Activated CD4-positive, alpha-beta T cell treated with anti-CD3 and anti-CD28 coated beads for 36 hours (primary cell): Measurements from ENCODE around the gene TMEM233. TPM values are rescaled to one million over a fixed set of nuclear protein-coding genes. Genes with fewer than 3 reads are reported as not detected.

ENCODE experiments used
- ATAC-seq: fragments of 200-7000 bp; cut with Tn5 transposase; one replicate; pipeline ENCODE4 v1.10.0; 2021; ENCODE audit warnings: mild to moderate bottlenecking, moderate library complexity
- CTCF ChIA-PET: fragments of 350-600 bp; sonication (Branson Sonifier 250); formaldehyde crosslinking; loops from one replicate; lab custom pipeline; 2021; ENCODE audit warnings: antibody characterized with exemption; lab: Charles Lee
- POLR2A ChIA-PET: fragments of 350-600 bp; sonication (Branson Sonifier 250); formaldehyde crosslinking; loops from one replicate; lab custom pipeline; 2021; ENCODE audit warnings: antibody characterized with exemption, inconsistent platforms; lab: Charles Lee
- DNase-seq: peaks from one replicate; pipeline ENCODE4 v3.0.0-alpha.2; 2020
- H3K27ac Mint-ChIP-seq: one replicate; pipeline ENCODE4 v1.8.0; 2021; ENCODE audit warnings: mixed read lengths
- H3K27me3 Mint-ChIP-seq: one replicate; pipeline ENCODE4 v1.8.0; 2021; ENCODE audit warnings: mixed read lengths
- H3K36me3 Mint-ChIP-seq: one replicate; pipeline ENCODE4 v1.8.0; 2021; ENCODE audit warnings: low read depth, mixed read lengths
- H3K4me1 Mint-ChIP-seq: one replicate; pipeline ENCODE4 v1.8.0; 2021; ENCODE audit warnings: mixed read lengths
- H3K4me3 Mint-ChIP-seq: one replicate; pipeline ENCODE4 v1.8.0; 2021; ENCODE audit warnings: mild to moderate bottlenecking, moderate library complexity, mixed read lengths
- H3K9me3 Mint-ChIP-seq: one replicate; pipeline ENCODE4 v1.8.0; 2021; ENCODE audit warnings: low read depth, mixed read lengths
- intact Hi-C, 2 experiments: fragments of 100-400 bp; cut with DNase I in 1 of 2; cut with micrococcal nuclease in 1 of 2; formaldehyde crosslinking; loops; one replicate each; pipeline versions ENCODE4 v1.14.2 to v1.15.1; 2022 to 2024; cut with DNase I, micrococcal nuclease
- total RNA-seq, 2 experiments: library from RNA; stranded (reverse); gene quantifications; one replicate each; pipeline ENCODE4 v1.2.3, GENCODE V29; 2021

TMEM233 gene
- total RNA-seq, 2 experiments from 2014 or later: not detected

DNA sequence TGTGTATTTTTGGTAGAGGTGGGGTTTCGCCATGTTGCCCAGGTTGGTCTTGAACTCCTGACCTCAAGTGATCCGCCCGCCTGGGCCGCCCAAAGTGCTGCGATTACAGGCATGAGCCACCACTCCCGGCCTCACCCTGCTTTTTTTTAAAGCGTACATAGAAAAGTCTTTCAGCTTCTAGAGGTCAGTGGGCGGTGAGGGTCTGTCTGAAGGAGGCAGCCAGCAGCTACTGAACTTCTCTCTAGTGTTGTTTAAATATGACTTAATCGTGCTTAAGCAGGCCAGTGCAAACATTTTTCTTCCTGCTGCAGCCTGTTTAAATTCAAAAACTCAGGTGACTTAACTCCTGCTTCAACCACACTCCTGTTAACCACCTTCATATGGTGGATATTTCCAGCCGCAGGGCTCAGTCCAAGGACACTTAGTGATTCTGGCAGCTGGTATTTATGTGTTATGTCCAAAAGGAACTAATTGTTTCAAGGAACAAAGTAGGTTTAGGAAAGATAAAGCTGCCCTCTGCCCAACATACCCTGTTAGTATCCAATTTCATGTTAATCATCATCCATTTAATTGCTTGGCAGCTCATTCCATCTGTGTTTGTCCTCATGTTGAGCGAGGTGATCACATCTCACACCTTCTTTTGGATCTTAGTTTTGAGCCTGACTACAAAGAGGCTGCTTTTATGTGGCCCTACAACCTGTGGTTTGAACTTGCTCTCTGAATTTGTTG lies 76.3 kb downstream of the TMEM233 start:
- peak overlapping the region; percentile 91 for H3K4me3 Mint-ChIP-seq
- H3K36me3 Mint-ChIP-seq: peaks cover 51% of the 10 kb centered on the region
- H3K27me3 Mint-ChIP-seq: no peaks in the 10 kb centered on the region
- POLR2A ChIA-PET: interaction anchor here (0.6 to 1.5 kb wide), 3 partner anchors 230 to 623 kb away, joined by 3 to 6 read pairs (median 4); partner anchors contain the start of gene RNU4-1
- H3K9me3 Mint-ChIP-seq: no peaks in the 10 kb centered on the region
- CTCF ChIA-PET: interaction anchor here (0.8 to 1.6 kb wide), 3 partner anchors 13 to 138 kb away, joined by 3 to 6 read pairs (median 3); no protein-coding TSS in a partner anchor
- DNase-seq (no peak), ATAC-seq (no peak)
- peak overlapping the region; percentile 88 for H3K27ac Mint-ChIP-seq
- H3K4me1 Mint-ChIP-seq: peaks cover 70% of the 10 kb centered on the region
- intact Hi-C loops: loop anchor here (5.0 to 10.0 kb wide), 4 partner anchors 207 to 1535 kb away; partner anchors contain the start of genes BICDL1 (in 1 of the 2), CIT (in 1 of the 2), PEBP1 (in 1 of the 2) and RPLP0 (in 1 of the 2)

DNA sequence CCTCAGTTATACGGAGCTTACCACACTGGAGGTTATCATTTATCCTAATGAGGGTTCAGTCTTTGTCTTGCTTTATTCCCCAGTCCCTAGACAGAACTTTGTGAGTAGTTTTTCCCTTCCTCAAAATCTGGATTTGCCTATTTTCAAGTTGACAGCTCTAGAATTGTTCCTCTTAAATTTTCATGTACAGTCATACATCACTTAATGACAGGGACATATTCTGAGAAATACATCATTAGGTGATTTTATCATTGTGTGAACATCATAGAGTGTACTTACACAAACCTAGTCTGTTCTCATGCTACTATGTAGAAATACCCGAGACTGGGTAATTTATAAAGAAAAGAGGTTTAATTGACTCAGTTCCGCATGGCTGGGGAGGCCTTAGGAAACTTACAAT lies 77.5 kb downstream of the TMEM233 start:
- POLR2A ChIA-PET: interaction anchor here (1.5 kb wide), 1 partner anchor 335 kb away, joined by 6 read pairs; no protein-coding TSS in a partner anchor
- H3K9me3 Mint-ChIP-seq: no peaks in the 10 kb centered on the region
- intact Hi-C loops: no loop called here
- H3K4me3 Mint-ChIP-seq: no peak overlapping the region
- ATAC-seq: no peak
- DNase-seq: no peak
- H3K4me1 Mint-ChIP-seq: peaks cover 69% of the 10 kb centered on the region
- CTCF ChIA-PET: interaction anchor here (1.6 kb wide), 1 partner anchor 13 kb away, joined by 5 read pairs; no protein-coding TSS in a partner anchor
- no peaks in the 10 kb centered on the region for H3K27me3 Mint-ChIP-seq
- H3K36me3 Mint-ChIP-seq: peaks cover 59% of the 10 kb centered on the region
- H3K27ac Mint-ChIP-seq: peak overlapping the region; percentile 88

DNA sequence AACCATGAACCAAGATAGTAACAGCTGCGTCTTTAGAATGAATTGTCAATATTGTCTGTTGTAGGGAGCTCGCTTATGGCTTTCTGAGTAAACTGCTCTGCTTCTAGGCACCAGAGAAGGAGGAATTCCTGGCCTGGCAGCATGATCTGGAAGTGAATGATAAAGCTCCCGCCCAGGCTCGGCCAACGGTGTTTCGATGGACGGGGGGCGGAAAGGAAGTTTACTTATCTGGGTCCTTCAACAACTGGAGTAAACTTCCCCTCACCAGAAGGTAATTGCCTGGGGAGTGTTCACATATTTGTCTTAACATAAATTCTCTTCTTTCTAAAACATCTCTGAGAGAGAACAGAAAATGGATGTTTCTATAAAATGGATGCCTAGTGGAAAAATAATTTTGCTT lies 78.6 kb downstream of the TMEM233 start:
- Mint-ChIP-seq H3K27me3 (no peaks in the 10 kb centered on the region), H3K36me3 (peaks cover 70% of the 10 kb centered on the region), H3K4me3 (no peak overlapping the region), H3K9me3 (no peaks in the 10 kb centered on the region), H3K4me1 (peaks cover 58% of the 10 kb centered on the region), H3K27ac (peak overlapping the region; percentile 89)
- no peak for DNase-seq
- CTCF ChIA-PET: interaction anchor here (0.5 to 1.6 kb wide), 2 partner anchors 9 to 14 kb away, joined by 3 to 5 read pairs; no protein-coding TSS in a partner anchor
- intact Hi-C loops: no loop called here
- ATAC-seq: no peak
- POLR2A ChIA-PET: no interaction called here

DNA sequence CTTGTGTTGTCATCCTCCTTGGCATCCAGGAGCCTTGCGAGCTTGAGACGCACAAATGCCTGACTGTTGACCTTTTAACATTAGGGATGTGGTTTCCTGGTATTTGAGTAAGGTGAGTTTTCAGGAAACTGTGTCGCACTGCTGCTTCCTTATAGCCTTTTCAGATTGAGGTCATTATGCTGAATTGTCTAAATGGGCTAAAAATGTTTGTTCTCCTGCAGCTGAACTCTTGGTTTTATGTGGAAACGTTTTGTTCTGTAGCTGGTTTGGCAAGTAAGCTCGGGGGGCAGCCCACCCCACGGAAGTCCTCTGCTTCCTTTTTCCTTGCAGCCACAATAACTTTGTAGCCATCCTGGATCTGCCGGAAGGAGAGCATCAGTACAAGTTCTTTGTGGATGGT lies 80.1 kb downstream of the TMEM233 start:
- peak overlapping the region; percentile 89 for H3K27ac Mint-ChIP-seq
- CTCF ChIA-PET: no interaction called here
- no peak overlapping the region for H3K4me3 Mint-ChIP-seq
- H3K4me1 Mint-ChIP-seq: peaks cover 54% of the 10 kb centered on the region
- DNase-seq (peak; percentile 37), ATAC-seq (peak; percentile 52)
- H3K9me3 Mint-ChIP-seq: no peaks in the 10 kb centered on the region
- POLR2A ChIA-PET: interaction anchor here (0.6 to 1.0 kb wide), 2 partner anchors 7 to 315 kb away, joined by 4 read pairs; partner anchors contain the start of gene BICDL1
- H3K36me3 Mint-ChIP-seq: peaks cover 76% of the 10 kb centered on the region
- H3K27me3 Mint-ChIP-seq: no peaks in the 10 kb centered on the region
- intact Hi-C loops: no loop called here

- POLR2A ChIA-PET: no interaction called here
These were observed 81.0 kb downstream of the TMEM233 start for GRCh38 chr12:119674560-119674959.

DNA sequence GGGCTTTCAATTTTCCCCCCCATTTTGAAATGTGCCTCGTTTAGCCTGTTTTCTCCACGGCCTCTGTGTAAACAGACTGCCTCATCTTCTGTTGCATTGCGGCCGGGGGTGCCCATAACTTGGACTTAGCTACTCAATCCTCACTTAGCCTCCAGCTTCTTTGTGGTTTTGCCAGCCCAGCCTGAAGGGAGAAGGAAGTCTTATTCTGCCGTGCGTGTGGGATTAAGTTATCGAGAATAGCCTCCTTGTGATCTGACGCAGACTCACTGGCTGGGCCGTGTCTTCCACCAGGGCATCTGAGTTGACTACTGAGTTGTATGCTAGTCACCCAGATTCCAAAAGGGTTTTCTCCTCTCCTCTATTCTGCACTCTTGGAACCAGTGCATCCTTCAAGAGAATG lies 82.4 kb downstream of the TMEM233 start:
- Mint-ChIP-seq H3K27ac (no peak overlapping the region), H3K4me3 (no peak overlapping the region), H3K9me3 (no peaks in the 10 kb centered on the region), H3K36me3 (peaks cover 77% of the 10 kb centered on the region), H3K27me3 (no peaks in the 10 kb centered on the region), H3K4me1 (peaks cover 38% of the 10 kb centered on the region)
- ChIA-PET CTCF (interaction anchor here (0.5 kb wide), 1 partner anchor 21 kb away, joined by 3 read pairs; no protein-coding TSS in a partner anchor), POLR2A (no interaction called here)
- intact Hi-C loops: no loop called here
- DNase-seq (no peak), ATAC-seq (no peak)

More at GRCh38 chr12:119674560-119674959, 81.0 kb downstream of the TMEM233 start:
- Mint-ChIP-seq H3K4me1 (peaks cover 53% of the 10 kb centered on the region), H3K4me3 (no peak overlapping the region), H3K27ac (peak overlapping the region; percentile 89), H3K27me3 (no peaks in the 10 kb centered on the region), H3K36me3 (peaks cover 80% of the 10 kb centered on the region), H3K9me3 (no peaks in the 10 kb centered on the region)
- DNase-seq (no peak), ATAC-seq (no peak)
- intact Hi-C loops: no loop called here
- CTCF ChIA-PET: interaction anchor here (0.6 to 1.1 kb wide), 2 partner anchors 11 to 26 kb away, joined by 5 read pairs; no protein-coding TSS in a partner anchor

- Mint-ChIP-seq H3K36me3 (peaks cover 72% of the 10 kb centered on the region), H3K4me1 (peaks cover 33% of the 10 kb centered on the region), H3K9me3 (no peaks in the 10 kb centered on the region), H3K27ac (no peak overlapping the region), H3K27me3 (no peaks in the 10 kb centered on the region), H3K4me3 (no peak overlapping the region)
- ATAC-seq (no peak), DNase-seq (no peak)
- intact Hi-C loops: no loop called here
- POLR2A ChIA-PET: no interaction called here
- CTCF ChIA-PET: interaction anchor here (0.5 to 0.7 kb wide), 2 partner anchors 21 to 226 kb away, joined by 3 to 4 read pairs; no protein-coding TSS in a partner anchor
These were observed 83.0 kb downstream of the TMEM233 start for GRCh38 chr12:119676573-119676972.

DNA sequence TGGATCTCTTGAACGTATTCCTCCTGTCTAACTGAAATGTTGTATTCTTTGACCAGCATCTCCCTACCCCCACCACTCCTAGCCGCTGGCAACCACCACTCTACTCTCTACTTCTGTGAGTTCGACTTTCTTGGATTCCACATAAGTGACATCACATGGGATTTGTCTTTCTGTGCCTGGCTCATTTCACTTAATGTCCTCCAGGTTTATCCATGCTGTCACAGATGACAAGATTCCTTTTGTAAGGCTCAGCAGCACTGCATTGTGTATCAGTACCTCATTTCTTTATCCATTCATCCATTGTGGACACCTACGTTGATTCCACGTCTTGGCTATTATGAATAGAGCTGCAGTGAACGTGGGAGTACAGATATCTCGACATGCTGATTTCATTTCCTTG lies 84.9 kb downstream of the TMEM233 start:
- ATAC-seq (no peak), DNase-seq (no peak)
- intact Hi-C loops: no loop called here
- ChIA-PET CTCF (interaction anchor here (0.6 to 1.0 kb wide), 2 partner anchors 10 to 32 kb away, joined by 3 to 4 read pairs; no protein-coding TSS in a partner anchor), POLR2A (no interaction called here)
- Mint-ChIP-seq H3K4me3 (no peak overlapping the region), H3K4me1 (peaks cover 28% of the 10 kb centered on the region), H3K27me3 (no peaks in the 10 kb centered on the region), H3K36me3 (peaks cover 58% of the 10 kb centered on the region), H3K27ac (no peak overlapping the region), H3K9me3 (no peaks in the 10 kb centered on the region)

DNA sequence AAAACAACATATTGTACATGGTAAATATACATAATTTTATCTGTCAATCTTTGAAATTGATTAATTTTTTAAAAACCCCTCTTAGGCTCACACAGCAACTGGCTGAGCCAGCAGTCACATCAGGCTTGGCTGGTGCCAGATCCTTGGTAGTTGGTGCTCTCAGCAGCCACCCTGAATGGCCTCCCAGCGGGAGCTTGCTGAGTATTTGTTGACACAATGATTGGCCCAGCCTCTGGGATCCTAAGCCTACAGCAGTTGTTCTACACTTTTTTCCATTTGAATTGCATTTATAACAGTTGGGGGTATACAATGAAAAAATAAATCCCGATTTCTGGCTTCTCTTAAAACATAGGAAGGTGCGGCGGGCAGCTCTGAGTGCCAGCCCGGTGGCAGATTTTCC lies 85.5 kb downstream of the TMEM233 start:
- Mint-ChIP-seq H3K4me3 (no peak overlapping the region), H3K4me1 (peaks cover 22% of the 10 kb centered on the region), H3K27me3 (no peaks in the 10 kb centered on the region), H3K9me3 (no peaks in the 10 kb centered on the region), H3K36me3 (peaks cover 52% of the 10 kb centered on the region), H3K27ac (peak overlapping the region; percentile 29)
- no peak for DNase-seq
- ATAC-seq: no peak
- POLR2A ChIA-PET: no interaction called here
- intact Hi-C loops: no loop called here
- CTCF ChIA-PET: interaction anchor here (0.6 to 1.0 kb wide), 2 partner anchors 11 to 31 kb away, joined by 3 to 4 read pairs; no protein-coding TSS in a partner anchor

DNA sequence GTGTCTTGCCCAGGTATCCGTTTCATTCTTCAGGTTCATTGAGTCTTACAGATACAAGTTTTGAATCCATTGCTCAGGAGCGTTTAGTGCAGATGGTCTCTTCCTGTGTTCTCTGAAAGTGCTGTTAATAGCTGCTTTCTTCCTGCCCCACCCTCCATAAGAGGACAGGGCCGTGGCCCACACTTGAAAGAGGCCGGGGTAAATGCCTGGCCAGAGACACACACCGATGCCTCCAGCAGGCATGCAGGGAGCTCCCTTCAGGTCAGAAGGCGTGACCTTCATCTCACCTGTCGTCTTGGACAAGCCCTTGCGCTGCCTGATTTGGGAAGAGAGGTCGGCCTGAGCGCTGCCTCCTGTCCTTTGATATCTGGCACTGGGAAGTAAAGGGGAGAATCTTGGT lies 85.9 kb downstream of the TMEM233 start:
- CTCF ChIA-PET: no interaction called here
- POLR2A ChIA-PET: no interaction called here
- no peak for DNase-seq
- H3K27me3 Mint-ChIP-seq: no peaks in the 10 kb centered on the region
- peak overlapping the region; percentile 29 for H3K27ac Mint-ChIP-seq
- intact Hi-C loops: no loop called here
- ATAC-seq: no peak
- H3K4me3 Mint-ChIP-seq: no peak overlapping the region
- peaks cover 48% of the 10 kb centered on the region for H3K36me3 Mint-ChIP-seq
- H3K9me3 Mint-ChIP-seq: no peaks in the 10 kb centered on the region
- peaks cover 18% of the 10 kb centered on the region for H3K4me1 Mint-ChIP-seq

DNA sequence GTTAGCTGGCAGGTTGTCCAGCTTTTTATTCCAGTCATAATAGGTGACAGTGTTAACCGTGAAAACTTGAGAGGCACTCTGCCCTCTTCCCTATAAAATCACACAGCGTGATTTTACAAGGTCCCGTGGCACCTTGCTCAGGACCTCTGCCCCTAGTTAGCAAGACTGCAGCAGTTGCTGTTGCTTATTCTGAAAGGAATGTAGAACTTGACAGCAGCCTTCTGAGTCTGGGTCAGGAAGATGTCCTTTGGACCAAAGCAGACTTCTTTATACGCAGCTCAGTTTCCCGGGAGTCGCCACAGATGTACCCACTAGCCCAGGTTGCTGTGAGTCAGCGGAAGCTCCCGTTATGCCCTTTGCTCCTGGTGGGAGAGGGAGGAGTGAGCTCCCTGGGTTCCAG lies 87.5 kb downstream of the TMEM233 start:
- POLR2A ChIA-PET: interaction anchor here (0.6 to 0.8 kb wide), 3 partner anchors 8 to 481 kb away, joined by 3 to 4 read pairs (median 3); no protein-coding TSS in a partner anchor
- CTCF ChIA-PET: interaction anchor here (1.1 to 1.5 kb wide), 2 partner anchors 9 to 12 kb away, joined by 3 read pairs; no protein-coding TSS in a partner anchor
- H3K36me3 Mint-ChIP-seq: peaks cover 39% of the 10 kb centered on the region
- H3K4me3 Mint-ChIP-seq: no peak overlapping the region
- ATAC-seq (no peak), DNase-seq (no peak)
- peaks cover 12% of the 10 kb centered on the region for H3K4me1 Mint-ChIP-seq
- H3K9me3 Mint-ChIP-seq: no peaks in the 10 kb centered on the region
- intact Hi-C loops: no loop called here
- no peaks in the 10 kb centered on the region for H3K27me3 Mint-ChIP-seq
- no peak overlapping the region for H3K27ac Mint-ChIP-seq
